Choroid plexus epithelial cell (primary cell): ENCODE results near the gene OSBPL8.

Experiments used
- DNase-seq: peaks from one replicate; pipeline ENCODE4 v3.0.0-alpha.2; 2010; ENCODE audit warnings: low read depth
- H3K4me3 ChIP-seq: 2 replicates; pipeline ENCODE4 v1.5.1; 2011; ENCODE audit warnings: low read depth, mild to moderate bottlenecking, control low read depth, low read length, moderate library complexity
- TF ChIP-seq, protein P1 (sequence below): conservative IDR thresholded peaks from 2 replicates; pipeline ENCODE4 v1.5.1; 2011; ENCODE audit warnings: low read depth, mild to moderate bottlenecking, control low read depth, inconsistent platforms, low read length, moderate library complexity

Gene OSBPL8

DNA sequence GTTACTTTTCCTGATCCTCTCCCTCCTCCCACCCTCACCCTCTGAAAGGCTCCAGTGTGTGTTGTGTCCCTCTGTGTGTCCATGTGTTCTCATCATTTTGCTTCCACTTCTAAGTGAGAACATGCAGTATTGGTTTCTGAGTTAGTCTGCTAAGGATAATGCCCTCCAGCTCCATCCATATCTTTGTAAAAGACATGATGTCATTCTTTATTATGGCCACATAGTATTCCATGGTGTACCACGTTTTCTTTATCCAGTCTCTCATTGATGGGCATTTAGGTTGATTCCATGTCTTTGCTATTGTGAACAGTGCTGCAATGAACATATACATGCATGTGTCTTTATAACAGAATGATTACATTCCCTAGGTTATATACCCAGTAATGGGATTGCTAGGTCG is 159.4 kb downstream of the OSBPL8 start:
- no peak for DNase-seq
- TF ChIP-seq, protein P1, sequence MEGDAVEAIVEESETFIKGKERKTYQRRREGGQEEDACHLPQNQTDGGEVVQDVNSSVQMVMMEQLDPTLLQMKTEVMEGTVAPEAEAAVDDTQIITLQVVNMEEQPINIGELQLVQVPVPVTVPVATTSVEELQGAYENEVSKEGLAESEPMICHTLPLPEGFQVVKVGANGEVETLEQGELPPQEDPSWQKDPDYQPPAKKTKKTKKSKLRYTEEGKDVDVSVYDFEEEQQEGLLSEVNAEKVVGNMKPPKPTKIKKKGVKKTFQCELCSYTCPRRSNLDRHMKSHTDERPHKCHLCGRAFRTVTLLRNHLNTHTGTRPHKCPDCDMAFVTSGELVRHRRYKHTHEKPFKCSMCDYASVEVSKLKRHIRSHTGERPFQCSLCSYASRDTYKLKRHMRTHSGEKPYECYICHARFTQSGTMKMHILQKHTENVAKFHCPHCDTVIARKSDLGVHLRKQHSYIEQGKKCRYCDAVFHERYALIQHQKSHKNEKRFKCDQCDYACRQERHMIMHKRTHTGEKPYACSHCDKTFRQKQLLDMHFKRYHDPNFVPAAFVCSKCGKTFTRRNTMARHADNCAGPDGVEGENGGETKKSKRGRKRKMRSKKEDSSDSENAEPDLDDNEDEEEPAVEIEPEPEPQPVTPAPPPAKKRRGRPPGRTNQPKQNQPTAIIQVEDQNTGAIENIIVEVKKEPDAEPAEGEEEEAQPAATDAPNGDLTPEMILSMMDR, result no peak
- H3K4me3 ChIP-seq, result no peak overlapping the region

DNA sequence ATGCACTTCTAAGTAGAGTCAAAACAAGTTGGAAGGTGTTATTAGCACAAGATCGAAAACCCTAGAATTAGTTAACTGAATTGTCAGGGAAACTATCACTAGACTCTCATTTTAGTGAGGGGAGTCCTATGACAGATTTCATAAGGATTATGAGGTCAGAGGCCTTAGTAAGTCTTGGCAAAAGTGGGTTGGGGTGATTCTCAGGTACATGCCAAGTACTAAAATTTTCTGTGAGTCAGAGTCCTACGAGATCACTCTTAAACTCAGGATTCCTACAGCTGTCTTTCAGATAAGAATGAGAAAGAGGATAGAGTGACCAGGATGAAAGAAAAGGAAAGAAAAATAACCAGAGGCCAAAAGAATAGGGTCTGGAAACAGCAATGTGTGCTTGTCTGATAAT is 160.5 kb downstream of the OSBPL8 start:
- no peak overlapping the region for H3K4me3 ChIP-seq
- DNase-seq, result no peak
- TF ChIP-seq, protein P1, result no peak

DNA sequence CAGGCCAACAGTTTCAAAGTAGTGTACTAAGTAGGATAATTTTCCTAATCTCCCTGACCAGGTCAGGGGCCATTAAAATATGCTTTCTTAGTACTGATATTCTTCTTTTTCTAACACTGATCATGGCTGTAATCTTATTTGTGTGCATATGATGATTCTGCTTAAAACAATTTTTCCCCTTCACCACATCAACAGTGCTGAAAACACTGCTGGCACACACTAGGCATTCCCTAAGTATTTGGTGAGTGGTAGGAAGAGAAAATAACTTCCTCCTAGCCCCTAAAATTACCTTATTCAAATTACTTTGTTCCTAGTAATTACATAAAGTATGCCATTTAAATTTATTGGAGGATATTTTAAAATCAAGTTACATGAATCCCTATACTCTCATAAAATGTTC is 161.5 kb downstream of the OSBPL8 start:
- no peak overlapping the region for H3K4me3 ChIP-seq
- DNase-seq, result no peak
- TF ChIP-seq, protein P1, result no peak

DNA sequence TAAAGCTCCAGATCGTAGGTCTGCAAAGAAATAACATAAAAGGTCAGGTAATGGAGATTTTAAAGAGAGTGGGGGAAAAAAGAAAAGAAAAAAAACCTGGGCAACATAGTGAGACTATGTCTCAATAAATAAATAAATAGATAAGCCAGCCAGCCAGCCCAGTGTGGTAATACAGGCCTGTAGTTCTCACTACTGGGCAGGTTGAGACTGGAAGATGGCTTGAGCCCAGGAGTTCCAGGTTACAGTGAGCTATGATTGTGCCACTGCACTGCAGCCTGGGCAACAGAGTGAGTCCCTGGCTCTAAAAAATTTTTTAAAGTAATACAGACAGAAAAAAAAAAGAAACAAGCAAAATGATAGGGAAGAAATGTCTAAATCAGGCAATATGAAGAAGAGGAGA is 168.1 kb downstream of the OSBPL8 start:
- TF ChIP-seq, protein P1, result no peak
- no peak overlapping the region for H3K4me3 ChIP-seq
- DNase-seq, result no peak

DNA sequence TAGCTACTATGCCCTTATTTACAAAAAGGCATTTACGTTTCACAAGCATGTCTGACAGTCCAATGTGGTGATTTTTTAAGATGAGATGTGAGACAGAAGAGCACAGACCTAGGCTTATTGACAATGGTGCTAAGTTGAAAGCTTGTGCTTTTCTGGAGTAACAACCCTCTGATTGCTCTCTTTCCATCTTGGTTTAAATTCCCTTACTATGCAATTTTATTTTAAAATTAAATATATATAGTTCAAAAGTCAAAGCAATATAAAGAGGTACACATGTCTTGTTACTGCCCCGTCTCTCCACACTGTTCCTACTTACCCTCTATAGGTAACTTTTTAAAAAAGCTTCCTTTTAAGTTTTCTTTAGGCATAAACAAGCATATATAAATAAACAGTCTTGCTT is 172.0 kb downstream of the OSBPL8 start:
- TF ChIP-seq, protein P1, result no peak
- no peak for DNase-seq
- H3K4me3 ChIP-seq, result no peak overlapping the region

DNA sequence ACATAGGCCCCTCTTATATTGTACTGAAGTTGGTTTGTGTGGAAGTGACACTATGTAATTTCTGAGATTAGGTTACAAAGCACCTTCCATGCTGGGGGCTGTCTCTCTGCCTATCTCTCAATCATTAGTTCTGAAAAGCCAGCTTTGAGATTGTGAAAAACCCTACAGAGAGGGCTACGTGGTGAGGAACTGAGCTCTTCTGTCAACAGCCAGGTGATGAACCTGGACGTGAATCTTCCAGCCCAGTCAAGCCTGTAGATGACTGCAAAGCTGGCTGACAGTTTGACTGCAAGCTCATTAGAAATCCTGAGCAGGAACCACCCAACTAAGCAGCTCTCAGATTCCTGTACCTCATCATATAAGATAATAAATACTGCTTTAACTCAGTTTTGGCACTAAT is 175.0 kb downstream of the OSBPL8 start:
- no peak for DNase-seq
- TF ChIP-seq, protein P1, result no peak
- H3K4me3 ChIP-seq, result no peak overlapping the region

DNA sequence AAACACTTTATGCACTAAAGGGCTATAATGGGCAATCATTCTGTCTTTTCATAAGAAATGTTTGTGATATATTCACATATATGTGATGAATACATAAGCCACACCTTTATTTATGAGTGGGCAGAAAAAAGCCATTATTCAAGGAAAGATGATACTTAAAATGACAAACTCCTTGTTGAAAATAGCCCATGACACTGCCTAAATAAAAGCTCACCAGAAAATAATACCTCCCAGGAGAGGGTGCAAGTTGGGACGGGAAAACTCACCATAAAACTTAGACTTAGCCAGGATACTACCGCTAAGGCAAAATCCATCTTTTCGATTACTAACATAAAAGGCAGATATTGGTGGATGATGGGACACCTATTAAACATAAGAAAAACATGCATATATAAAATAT is 175.6 kb downstream of the OSBPL8 start:
- no peak overlapping the region for H3K4me3 ChIP-seq
- no peak for DNase-seq
- TF ChIP-seq, protein P1, result no peak
